Muscle of leg (tissue), 11 donors: ENCODE measurements around the gene PHB1. TPM values are rescaled to one million over a fixed set of nuclear protein-coding genes. Genes with fewer than 3 reads are reported as not detected.

Source experiments
- DNase-seq: peaks from one replicate; pipeline ENCODE4 v3.0.0; 2013
- H3K27ac ChIP-seq: one replicate; pipeline ENCODE4 v1.5.1; 2013; ENCODE audit warnings: mild to moderate bottlenecking, low read length, control low read depth
- H3K27me3 ChIP-seq: one replicate; pipeline ENCODE4 v1.6.1; 2013; ENCODE audit warnings: low read length; ENCODE audit not compliant: control insufficient read depth, insufficient read depth
- H3K36me3 ChIP-seq: one replicate; pipeline ENCODE4 v1.6.1; 2013; ENCODE audit warnings: low read length; ENCODE audit not compliant: control insufficient read depth, insufficient read depth
- H3K4me1 ChIP-seq: one replicate; pipeline ENCODE4 v1.6.1; 2013; ENCODE audit warnings: low read length; ENCODE audit not compliant: control insufficient read depth, insufficient read depth
- H3K4me3 ChIP-seq: one replicate; pipeline ENCODE4 v1.5.1; 2013; ENCODE audit warnings: low read length, control low read depth
- H3K9me3 ChIP-seq: replicated peaks from 2 replicates; pipeline ENCODE4 v1.6.1; 2013; ENCODE audit warnings: low read depth, low read length; ENCODE audit not compliant: control insufficient read depth
- WGBS: methylation state at CpG from one replicate; pipeline ENCODE4 v1.1.5; 2013; ENCODE audit warnings: missing lambda C conversion rate; ENCODE audit not compliant: insufficient coverage; 5-methylcytosine and 5-hydroxymethylcytosine counted together
- polyA plus RNA-seq, 8 donors: library from polyadenylated mRNA; unstranded; fragments of 120-200 nt; gene quantifications; one replicate each; pipeline versions ENCODE4 v1.2.1 to v1.2.3, GENCODE V29; 2013; ENCODE audit warnings: inconsistent platforms in 1 of 8, low replicate concordance in 1 of 8; ENCODE audit not compliant: insufficient read length in 8 of 8, insufficient read depth in 1 of 8
- total RNA-seq: library from RNA; stranded (reverse); fragments of 120-200 nt; gene quantifications from one replicate; pipeline ENCODE4 v1.2.4, GENCODE V29; 2013

Gene PHB1
- total and polyA plus RNA-seq, 9 donors, result 111 to 178 (median 150) TPM

DNA sequence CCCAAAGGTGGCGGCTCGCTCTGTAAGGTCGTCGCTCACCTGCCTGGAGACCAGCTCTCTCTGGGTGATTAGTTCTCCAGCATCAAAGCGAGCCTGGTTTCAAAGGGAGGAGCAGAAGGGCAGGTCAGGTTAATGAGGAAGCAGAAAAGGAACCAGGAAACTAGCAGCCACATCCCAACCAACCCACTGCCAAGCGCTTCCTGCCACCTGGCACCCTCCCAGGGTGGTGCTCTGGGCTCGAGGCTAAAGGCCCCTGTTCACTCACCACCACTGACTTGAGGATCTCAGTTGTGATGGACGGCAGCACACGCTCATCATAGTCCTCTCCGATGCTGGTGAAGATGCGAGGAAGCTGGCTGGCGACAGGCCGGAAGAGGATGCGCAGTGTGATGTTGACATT, 5.6 kb downstream of the PHB1 start:
- H3K27ac ChIP-seq, result no peak overlapping the region
- no peak overlapping the region for H3K4me3 ChIP-seq
- no peak for DNase-seq
- peaks cover 17% of the 10 kb centered on the region for H3K4me1 ChIP-seq
- H3K36me3 ChIP-seq, result peaks cover 80% of the 10 kb centered on the region
- WGBS, result 81% methylated on average over 12 of the region's 14 CpGs
- no peaks in the 10 kb centered on the region for H3K9me3 ChIP-seq
- no peaks in the 10 kb centered on the region for H3K27me3 ChIP-seq

DNA sequence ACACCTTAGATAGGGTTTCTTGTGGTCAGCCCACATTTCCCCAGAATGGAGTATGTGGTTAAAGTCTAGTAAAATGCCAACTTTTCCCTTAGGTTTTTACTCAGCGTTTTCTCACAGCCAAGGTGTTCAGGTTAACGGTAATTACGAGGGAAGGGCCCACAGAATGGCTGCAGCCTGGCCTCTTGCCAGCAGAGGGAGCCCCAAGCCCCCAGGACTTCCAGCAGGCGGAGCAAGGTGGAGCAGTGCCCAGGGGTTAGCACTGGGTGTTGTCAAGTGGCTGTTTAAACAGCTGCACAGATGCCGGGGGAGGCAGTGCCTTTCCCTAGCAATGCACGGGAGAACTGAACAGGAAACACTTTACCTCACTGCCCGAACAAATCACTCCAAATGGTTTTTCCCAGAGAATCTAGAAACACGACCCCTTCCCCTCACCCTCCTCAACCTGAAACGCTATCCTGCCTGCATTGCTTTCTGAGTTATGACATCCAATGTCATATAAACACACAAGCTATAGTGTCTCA, 6.6 kb downstream of the PHB1 start:
- no peaks in the 10 kb centered on the region for H3K27me3 ChIP-seq
- peaks cover 86% of the 10 kb centered on the region for H3K36me3 ChIP-seq
- H3K4me1 ChIP-seq, result peaks cover 17% of the 10 kb centered on the region
- H3K4me3 ChIP-seq, result no peak overlapping the region
- no peaks in the 10 kb centered on the region for H3K9me3 ChIP-seq
- DNase-seq, result peak; percentile 82
- WGBS, result 17% methylated on average over 8 of the region's 9 CpGs
- H3K27ac ChIP-seq, result no peak overlapping the region

DNA sequence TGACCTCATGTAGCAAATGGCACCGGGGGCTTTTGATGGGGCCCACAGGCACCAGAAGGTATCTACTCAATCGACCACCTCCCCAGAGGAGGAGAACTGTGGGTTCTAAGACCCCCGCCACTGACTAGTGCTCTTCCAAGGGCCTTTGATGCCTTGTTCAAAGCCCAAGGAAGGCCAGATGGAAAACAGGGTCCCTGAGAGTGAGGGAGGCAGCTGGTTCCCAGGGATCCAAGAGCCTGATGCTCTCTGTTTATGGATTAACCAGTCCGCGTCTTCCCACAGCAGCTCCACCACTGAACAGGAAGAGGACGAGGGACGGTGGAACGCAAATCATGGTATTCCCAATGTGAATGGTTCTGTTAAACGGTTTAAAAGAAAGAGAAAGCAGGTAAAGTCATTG, 7.6 kb downstream of the PHB1 start:
- WGBS, result 17% methylated on average over 2 of the region's 9 CpGs
- H3K4me3 ChIP-seq, result no peak overlapping the region
- DNase-seq, result peak; percentile 65
- peak overlapping the region; percentile 70 for H3K27ac ChIP-seq
- H3K9me3 ChIP-seq, result no peaks in the 10 kb centered on the region
- H3K4me1 ChIP-seq, result peaks cover 26% of the 10 kb centered on the region
- peaks cover 81% of the 10 kb centered on the region for H3K36me3 ChIP-seq
- H3K27me3 ChIP-seq, result no peaks in the 10 kb centered on the region

DNA sequence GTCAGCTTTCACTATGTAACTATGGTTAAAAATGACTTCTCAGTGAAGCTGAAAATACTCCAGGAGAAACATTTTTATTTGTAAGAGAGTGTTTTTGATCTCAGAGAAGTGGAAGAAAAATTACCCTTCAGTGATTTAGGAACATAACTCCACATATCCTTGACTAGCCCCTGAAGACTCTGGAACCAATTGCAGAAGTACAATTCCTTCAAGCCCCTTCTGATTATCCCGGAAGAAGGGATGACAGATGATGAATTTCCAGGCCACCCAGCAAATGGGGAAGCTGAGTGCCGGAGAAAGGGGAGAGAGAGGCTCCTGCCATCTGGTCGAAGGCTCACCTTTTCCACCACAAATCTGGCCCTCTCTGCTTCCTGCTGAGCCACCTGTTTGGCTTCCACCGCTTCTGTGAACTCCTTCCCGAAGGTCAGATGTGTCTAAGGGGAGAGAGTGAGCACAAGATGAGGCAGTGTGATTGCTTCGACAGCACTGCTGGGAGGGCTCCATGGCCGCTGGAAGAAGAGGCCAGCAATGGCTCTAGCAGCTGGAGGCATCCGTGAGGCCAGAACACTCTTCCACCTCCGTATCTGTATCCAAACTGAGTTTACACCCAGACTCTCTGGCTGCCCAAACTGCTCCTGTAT, 8.1 kb downstream of the PHB1 start:
- no peak overlapping the region for H3K4me3 ChIP-seq
- H3K4me1 ChIP-seq, result peaks cover 30% of the 10 kb centered on the region
- H3K27ac ChIP-seq, result peak overlapping the region; percentile 70
- no peaks in the 10 kb centered on the region for H3K27me3 ChIP-seq
- no peaks in the 10 kb centered on the region for H3K9me3 ChIP-seq
- WGBS, result 0% methylated on average over 2 of the region's 9 CpGs
- peak; percentile 93 for DNase-seq
- peaks cover 76% of the 10 kb centered on the region for H3K36me3 ChIP-seq

DNA sequence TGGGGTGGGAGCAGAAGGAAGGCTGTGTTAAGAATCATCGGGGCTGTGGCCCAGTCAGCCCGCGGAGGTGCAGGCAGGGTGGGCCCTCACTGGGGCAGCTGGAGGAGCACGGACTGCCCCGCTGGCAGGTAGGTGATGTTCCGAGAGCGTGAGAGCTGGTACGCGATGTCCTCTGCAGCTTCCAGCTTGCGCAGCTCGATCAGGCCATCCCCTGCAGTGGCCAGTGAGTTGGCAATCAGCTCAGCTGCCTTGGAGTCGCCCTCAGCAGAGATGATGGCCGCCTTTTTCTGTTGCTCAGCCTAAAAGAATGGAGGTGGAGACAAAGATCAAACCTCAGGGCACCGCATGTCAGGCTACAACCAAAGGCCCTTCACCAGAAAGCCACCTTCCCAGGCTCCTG, 9.8 kb downstream of the PHB1 start:
- Histone ChIP-seq H3K36me3 (peaks cover 60% of the 10 kb centered on the region), H3K27me3 (no peaks in the 10 kb centered on the region), H3K4me1 (peaks cover 30% of the 10 kb centered on the region), H3K27ac (no peak overlapping the region), H3K4me3 (no peak overlapping the region), H3K9me3 (no peaks in the 10 kb centered on the region)
- 94% methylated on average over 11 of the region's 14 CpGs for WGBS
- DNase-seq, result no peak

DNA sequence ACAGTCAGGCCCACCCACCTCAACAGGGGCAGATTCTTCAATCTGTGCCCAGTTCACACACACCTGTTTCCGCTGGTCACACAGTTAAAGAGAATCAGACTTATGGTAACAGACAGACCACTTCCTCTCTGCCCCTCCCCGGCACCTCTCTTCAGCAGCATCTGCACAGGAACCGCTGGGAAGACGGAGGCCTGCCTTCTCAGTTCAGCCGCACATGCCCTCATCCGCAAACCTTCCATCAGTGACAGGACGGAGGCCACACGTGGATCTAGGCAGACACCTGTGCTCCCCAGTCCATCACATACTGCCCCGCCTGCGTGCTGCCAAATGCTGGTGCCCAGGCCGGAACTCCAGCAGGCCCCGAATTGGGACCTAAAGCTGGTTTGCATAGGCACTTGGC, 10.3 kb downstream of the PHB1 start:
- Histone ChIP-seq H3K9me3 (no peaks in the 10 kb centered on the region), H3K27ac (no peak overlapping the region), H3K4me1 (peaks cover 30% of the 10 kb centered on the region), H3K36me3 (peaks cover 59% of the 10 kb centered on the region), H3K27me3 (no peaks in the 10 kb centered on the region), H3K4me3 (no peak overlapping the region)
- WGBS, result 31% methylated on average over 4 of the region's 12 CpGs
- DNase-seq, result no peak

DNA sequence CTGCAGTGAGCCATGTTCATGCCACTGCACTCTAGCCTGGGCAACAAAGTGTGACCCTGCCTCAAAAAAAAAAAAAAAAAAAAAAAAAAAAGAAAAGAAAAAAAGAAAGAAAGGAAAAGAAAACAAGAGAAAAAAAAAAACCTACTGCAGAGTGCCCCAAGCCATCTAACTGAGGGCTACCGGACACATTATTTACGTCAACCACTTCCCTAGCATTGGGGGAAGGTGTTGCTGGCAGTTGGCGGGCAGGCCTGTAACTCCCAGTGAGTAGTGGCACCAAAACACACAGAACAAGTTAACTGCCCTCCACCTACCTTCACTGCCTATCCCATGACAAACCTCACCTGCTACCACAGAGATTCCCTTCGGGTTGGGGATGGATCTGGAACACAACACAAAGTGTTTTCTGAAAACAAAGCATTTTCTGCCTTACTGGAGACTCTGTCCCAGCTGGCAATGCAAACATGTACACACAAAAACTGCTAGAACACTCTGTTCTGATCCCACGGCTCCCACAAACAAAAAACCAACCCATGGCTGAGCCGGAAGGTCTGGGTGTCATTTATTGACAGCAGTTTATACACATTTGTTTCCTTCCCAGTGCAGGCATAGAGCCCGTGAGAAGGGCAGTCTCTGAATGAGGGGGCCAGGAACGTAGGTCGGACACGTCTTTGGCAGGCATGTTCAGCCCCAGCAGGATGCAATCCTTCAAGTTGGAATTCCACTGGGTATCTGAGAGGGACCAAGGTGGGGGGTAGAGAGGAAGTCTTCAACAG, 11.0 kb downstream of the PHB1 start:
- DNase-seq, result peak; percentile 32
- WGBS, result 49% methylated on average over 5 of the region's 10 CpGs
- no peak overlapping the region for H3K27ac ChIP-seq
- H3K27me3 ChIP-seq, result no peaks in the 10 kb centered on the region
- H3K9me3 ChIP-seq, result no peaks in the 10 kb centered on the region
- H3K4me3 ChIP-seq, result no peak overlapping the region
- H3K4me1 ChIP-seq, result peaks cover 30% of the 10 kb centered on the region
- peaks cover 54% of the 10 kb centered on the region for H3K36me3 ChIP-seq

DNA sequence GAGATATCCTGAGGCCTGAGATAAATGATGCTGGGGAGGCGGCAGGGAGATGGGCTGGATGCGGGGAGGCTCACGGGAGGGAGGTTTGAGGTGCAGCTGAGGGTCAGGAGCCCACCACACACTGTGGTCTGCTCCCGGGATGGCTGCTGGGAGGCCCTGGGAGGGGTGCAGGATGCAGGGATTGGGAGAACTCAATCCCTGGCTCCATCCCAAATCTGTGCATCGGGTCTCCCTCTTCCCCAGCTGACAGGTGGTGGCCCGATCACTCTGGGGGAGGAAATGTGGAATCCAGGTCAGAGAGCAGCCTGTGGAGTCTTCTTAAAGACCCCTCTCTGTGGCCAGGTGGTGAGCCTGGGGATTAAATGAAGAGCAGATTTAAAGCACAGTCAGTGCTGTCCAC, 12.0 kb downstream of the PHB1 start:
- H3K4me1 ChIP-seq, result peaks cover 21% of the 10 kb centered on the region
- no peak overlapping the region for H3K4me3 ChIP-seq
- H3K27me3 ChIP-seq, result no peaks in the 10 kb centered on the region
- H3K36me3 ChIP-seq, result peaks cover 46% of the 10 kb centered on the region
- 20% methylated on average over 4 of the region's 6 CpGs for WGBS
- no peaks in the 10 kb centered on the region for H3K9me3 ChIP-seq
- DNase-seq, result peak; percentile 84
- H3K27ac ChIP-seq, result peak overlapping the region; percentile 15

DNA sequence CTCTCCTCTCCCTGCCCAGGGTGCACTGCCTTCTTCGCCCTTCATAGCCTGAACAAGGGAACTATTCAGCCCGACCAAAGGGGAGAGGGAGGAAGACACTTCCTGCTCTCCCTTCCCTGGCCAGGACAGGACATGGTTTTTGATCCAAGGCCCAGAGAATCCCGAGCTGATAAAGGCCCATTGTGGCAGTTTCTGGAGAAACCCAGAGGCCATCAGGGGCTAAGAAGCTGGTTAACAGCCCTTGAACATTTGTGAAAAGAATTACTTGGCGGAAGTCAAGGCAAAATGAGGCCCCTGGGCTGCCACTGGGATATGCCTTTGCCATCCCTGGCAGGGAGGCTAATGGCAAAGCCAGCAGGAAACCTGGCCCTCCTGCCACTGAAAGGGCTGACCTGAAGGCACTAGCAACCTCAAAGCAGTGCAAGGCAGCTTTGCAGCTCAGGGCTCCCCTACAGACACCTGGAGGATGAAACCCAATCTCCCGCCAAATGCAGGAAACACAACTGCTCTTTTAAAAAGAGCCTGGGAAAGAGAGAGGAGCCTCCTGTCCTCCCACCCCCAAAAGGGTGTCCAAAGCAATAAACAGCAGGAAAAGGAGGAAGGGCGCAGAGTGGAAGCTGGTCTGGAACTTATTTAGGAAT, 12.6 kb downstream of the PHB1 start:
- 38% methylated on average over 4 of the region's 6 CpGs for WGBS
- no peaks in the 10 kb centered on the region for H3K9me3 ChIP-seq
- peak overlapping the region; percentile 15 for H3K27ac ChIP-seq
- H3K27me3 ChIP-seq, result no peaks in the 10 kb centered on the region
- DNase-seq, result peak; percentile 79
- H3K36me3 ChIP-seq, result peaks cover 40% of the 10 kb centered on the region
- no peak overlapping the region for H3K4me3 ChIP-seq
- H3K4me1 ChIP-seq, result peaks cover 21% of the 10 kb centered on the region

DNA sequence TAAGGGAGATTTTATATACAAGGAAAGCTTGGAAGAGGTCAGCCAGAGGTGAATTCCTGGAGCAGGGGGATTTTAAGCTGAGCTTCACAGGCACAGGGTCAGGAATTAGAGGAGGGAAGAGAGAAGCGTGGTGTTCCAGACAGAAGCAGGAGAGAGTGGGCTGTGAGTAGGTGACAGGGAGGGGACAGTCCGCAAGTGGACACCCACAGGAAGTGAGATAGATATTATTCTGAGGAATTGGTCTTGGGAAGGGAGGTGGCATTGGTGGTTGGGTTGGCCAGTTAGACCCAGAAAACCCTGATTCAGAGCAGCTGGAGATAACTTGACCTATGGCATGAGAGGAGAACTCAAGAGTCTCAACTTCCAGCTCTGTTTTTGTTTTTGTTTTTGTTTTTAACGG, 14.7 kb downstream of the PHB1 start:
- 25% methylated on average over 2 of the region's 3 CpGs for WGBS
- Histone ChIP-seq H3K4me1 (peaks cover 20% of the 10 kb centered on the region), H3K9me3 (no peaks in the 10 kb centered on the region), H3K27me3 (no peaks in the 10 kb centered on the region), H3K36me3 (peaks cover 20% of the 10 kb centered on the region), H3K4me3 (no peak overlapping the region), H3K27ac (no peak overlapping the region)
- peak; percentile 54 for DNase-seq
